GM18519 (cell line): ENCODE data around the gene PAGR1.
"Not testable (repeated sequence)": the region's sequence is repeated elsewhere in the genome, so short reads cannot be mapped to it uniquely, and the experiment has no call there.

Experiments
- ATAC-seq: cut with Tn5 transposase; IDR thresholded peaks from one replicate; pipeline ENCODE4 v1.9.1; 2021; ENCODE audit warnings: mild to moderate bottlenecking, moderate library complexity; ENCODE audit not compliant: unreplicated experiment, low FRiP score

The PAGR1 gene

DNA sequence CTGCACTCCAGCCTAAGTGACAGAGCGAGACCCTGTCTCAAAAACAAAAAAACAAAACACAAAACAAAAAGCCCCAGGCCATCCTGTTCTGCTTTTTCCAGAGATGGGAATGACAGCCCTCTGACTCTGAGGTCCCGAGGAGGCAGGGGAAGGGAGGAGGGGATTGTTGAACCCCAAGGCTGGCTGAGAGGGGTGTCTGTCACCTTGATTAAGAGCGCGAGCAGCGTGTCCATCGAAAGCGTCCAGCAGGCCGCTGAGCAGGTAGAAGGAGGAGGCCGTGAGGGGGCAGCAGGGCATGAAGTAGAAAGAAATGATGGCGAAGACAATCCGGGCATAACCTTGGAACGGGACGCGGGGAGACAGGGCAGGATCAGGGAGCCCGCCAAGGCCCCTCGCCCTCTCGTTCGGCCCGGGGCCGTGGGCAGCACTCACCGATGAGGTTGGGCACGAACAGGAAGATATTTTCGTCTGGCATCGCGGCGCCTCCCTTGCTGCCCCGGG lies 46.5 kb downstream of the PAGR1 start:
- ATAC-seq = no peak

DNA sequence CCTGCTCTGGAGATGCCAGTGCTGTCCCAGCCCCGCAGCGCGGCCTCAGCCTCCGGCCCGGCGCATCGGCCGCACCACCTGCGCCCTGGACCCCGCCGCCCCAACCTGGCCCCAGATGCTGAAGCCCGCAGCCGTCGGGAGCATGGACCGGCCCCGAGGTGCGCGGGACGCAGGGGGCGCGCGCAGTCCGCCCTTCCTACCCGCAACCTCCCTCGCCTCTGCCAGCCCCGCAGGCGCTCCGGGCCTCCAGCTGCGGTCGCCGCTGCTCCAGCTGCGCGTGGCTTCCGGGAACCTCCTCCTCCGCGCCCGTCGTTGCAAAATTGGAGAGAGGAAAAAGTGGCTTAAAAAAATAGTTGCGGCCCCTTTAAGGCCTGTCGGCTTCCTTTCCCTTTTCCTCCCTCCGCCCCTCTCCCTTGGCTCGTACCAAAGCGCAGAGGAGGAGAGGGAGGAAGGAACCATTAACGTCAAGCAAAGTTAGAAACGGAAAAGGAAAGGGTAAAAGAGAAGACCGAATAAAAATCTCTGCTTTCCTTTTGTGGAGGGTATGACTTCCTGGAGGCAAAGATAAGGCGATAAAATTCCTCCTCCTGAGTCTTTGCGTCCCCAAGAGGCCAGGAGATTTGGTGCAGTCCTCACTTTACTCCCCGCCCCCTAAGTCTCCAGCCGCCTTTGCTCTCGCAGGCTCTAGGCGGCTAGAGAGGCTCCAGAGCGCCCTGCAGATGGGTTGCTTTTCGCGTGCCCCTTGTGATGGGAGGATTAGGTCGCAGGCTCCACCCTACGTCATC lies 47.1 kb downstream of the PAGR1 start, which contains the start of gene CDIPT:
Gene CDIPT (minus strand): TSS at position 343 of the 785 bp plus-strand sequence. CDS start 369 bp downstream, outside the sequence.
- ATAC-seq = peak; percentile 79

DNA sequence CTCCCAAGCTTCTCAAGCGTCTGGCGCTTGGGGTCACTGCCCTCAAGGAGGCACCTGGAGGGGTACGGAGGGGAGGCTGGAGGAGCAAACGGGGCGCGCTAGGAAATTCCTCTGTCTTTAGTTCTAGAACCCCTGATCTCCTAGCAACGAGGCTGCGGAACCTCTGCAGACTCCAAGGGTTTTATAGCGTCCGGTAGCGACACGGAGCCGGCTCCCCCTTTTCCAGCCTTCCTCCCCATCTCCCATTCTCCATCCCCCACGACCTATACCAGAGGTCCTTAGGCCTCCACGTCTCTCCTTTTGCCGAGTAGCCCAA lies 47.7 kb downstream of the PAGR1 start:
- ATAC-seq = no peak

DNA sequence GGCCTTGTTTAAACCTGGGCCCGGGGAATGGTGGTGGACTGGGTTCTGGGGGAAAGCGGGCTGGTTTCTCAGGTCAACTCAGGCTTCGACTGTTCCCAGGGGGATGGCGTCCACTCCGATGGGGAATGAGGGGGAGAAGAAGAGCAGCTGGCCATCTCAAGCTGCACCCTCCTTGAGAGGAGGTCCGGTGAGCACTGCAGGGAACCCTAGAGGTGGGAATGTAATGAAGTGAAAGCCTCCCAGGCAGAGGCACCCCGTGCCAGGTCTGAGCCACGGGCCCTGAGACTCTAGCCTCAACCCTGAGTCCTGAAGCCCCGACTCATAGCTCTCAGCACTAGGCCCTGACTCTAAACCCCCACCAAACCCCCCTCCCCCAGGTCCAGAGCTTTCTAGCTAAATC lies 48.3 kb downstream of the PAGR1 start:
- ATAC-seq = no peak

DNA sequence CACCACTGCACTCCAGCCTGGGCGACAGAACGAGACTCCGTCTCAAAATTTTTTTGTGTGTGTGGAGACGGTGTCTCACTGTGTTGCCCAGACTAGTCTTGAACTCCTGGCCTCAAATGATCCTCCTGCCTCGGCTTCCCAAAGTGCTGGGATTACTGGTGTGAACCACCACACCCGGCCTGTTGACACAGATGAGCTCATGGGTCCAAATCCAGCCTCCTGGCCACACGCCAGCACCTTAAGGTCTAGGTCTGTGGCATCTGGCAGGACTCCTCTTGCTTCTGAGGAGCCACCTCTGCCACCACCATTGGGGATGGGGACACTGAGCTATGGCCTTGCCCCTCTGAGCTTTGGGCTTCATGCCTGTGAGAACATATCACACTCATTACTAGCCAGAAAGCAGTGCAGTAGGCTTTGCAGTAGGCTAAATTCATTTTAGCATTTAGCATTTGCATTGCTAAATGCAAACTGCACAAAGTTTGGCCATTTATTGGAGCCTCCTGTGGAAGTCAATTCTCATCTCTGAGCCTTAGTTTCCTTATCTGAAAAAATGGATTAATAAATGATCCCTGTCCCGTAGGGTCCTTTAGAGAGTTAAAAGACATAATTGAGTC lies 52.6 kb downstream of the PAGR1 start:
- ATAC-seq = no peak

DNA sequence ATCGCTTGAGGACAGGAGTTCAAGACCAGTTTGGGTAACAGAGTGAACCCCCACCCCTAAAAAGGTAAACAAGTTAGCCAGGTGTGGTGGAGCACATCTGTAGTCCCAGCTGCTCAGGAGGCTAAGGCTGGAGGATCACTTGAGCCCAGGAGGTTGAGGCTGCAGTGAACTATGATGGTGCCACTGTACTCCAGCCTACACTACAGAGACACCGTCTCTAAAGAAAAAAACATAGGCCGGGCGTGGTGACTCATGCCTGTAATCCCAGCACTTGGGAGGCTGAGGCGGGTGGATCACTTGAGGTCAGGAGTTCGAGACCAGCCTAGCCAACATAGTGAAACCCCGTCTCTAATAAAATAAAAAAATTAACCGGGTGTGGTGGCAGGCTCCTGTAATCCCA lies 53.1 kb downstream of the PAGR1 start:
- ATAC-seq = not testable (repeated sequence)
